ENCODE measurements around the gene ZNF593. TPM values are rescaled to one million over a fixed set of nuclear protein-coding genes. Genes with fewer than 3 reads are reported as not detected.

Gene ZNF593
- total and polyA plus RNA-seq, 3 donors from 2014 or later = 22.8 to 56.7 (median 37.3) TPM

GRCh38 chr1:26154750-26155149 lies 15.0 kb upstream of the ZNF593 start:
- Histone ChIP-seq H3K27ac (no peak overlapping the region), H3K36me3 (ENCODE audit: low read depth, missing control alignments) (no peaks in the 10 kb centered on the region), H3K9me3 (no peaks in the 10 kb centered on the region), H3K4me3 (no peak overlapping the region), H3K4me1 (no peaks in the 10 kb centered on the region), H3K27me3 (no peaks in the 10 kb centered on the region)
- intact Hi-C loops (cut with DNase I; ENCODE audit: low total_unique reads) = no loop called here
- TF ChIP-seq, protein P1, sequence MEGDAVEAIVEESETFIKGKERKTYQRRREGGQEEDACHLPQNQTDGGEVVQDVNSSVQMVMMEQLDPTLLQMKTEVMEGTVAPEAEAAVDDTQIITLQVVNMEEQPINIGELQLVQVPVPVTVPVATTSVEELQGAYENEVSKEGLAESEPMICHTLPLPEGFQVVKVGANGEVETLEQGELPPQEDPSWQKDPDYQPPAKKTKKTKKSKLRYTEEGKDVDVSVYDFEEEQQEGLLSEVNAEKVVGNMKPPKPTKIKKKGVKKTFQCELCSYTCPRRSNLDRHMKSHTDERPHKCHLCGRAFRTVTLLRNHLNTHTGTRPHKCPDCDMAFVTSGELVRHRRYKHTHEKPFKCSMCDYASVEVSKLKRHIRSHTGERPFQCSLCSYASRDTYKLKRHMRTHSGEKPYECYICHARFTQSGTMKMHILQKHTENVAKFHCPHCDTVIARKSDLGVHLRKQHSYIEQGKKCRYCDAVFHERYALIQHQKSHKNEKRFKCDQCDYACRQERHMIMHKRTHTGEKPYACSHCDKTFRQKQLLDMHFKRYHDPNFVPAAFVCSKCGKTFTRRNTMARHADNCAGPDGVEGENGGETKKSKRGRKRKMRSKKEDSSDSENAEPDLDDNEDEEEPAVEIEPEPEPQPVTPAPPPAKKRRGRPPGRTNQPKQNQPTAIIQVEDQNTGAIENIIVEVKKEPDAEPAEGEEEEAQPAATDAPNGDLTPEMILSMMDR (IDR thresholded peaks at IDR 0.05) = no peak
- TF ChIP-seq POLR2A (IDR thresholded peaks at IDR 0.05) = no peak
- WGBS, 2 donors = 61 to 75% methylated on average over 9 of the region's 9 CpGs
- no peak for DNase-seq

DNA sequence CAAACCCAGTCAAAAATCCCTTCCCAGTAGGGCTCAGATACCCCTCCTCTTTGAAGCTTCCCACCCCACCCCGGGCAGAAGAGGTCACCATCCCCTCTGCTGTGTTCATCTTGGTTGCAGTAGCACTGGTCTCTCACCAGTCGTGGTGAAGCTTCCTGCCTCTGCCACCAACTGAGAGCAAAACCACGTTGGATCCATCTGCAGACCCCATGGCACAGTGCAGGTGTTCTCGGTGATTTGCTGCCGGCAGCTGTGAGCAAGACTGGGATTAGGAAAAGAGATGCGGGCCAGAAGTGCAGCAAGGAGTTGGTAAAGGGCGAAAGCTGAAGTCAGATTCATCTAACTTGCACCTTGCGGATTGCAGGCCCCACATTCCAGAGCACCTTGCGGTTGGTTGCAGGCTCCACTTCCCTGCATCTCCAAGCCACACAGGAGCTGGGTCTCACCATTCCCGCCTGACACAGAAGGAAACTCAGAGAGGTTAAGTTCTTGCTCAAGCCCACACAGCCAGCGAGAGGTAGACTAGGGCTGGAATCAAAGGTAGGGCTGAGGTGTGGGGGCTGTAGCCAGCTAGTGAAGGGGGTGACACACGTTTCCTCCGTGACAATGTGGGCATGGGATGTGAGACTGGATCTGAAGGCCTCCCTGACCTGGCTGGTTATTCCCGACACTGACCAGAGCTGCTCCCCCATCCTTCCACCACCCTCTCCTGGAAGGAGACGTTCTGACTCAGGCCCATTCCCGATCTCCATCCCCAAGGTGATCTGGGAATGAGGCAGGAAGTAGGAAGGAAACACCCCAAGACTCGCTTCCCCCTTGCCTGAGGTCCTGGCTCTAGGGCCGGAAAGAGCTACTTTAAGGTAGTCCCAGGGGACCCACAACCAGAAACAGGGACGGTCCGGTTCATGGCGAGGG lies 14.1 kb upstream of the ZNF593 start:
- H3K27ac ChIP-seq = no peak overlapping the region
- H3K4me3 ChIP-seq = no peak overlapping the region
- H3K36me3 ChIP-seq (ENCODE audit: low read depth, missing control alignments) = no peaks in the 10 kb centered on the region
- no peaks in the 10 kb centered on the region for H3K9me3 ChIP-seq
- intact Hi-C loops (cut with DNase I; ENCODE audit: low total_unique reads) = no loop called here
- DNase-seq = no peak
- WGBS, 2 donors = 59 to 68% methylated on average over 18 to 21 of the region's 21 CpGs
- no peaks in the 10 kb centered on the region for H3K27me3 ChIP-seq
- H3K4me1 ChIP-seq = no peaks in the 10 kb centered on the region
- TF ChIP-seq POLR2A (IDR thresholded peaks at IDR 0.05) = no peak
- TF ChIP-seq, protein P1 (IDR thresholded peaks at IDR 0.05) = no peak

DNA sequence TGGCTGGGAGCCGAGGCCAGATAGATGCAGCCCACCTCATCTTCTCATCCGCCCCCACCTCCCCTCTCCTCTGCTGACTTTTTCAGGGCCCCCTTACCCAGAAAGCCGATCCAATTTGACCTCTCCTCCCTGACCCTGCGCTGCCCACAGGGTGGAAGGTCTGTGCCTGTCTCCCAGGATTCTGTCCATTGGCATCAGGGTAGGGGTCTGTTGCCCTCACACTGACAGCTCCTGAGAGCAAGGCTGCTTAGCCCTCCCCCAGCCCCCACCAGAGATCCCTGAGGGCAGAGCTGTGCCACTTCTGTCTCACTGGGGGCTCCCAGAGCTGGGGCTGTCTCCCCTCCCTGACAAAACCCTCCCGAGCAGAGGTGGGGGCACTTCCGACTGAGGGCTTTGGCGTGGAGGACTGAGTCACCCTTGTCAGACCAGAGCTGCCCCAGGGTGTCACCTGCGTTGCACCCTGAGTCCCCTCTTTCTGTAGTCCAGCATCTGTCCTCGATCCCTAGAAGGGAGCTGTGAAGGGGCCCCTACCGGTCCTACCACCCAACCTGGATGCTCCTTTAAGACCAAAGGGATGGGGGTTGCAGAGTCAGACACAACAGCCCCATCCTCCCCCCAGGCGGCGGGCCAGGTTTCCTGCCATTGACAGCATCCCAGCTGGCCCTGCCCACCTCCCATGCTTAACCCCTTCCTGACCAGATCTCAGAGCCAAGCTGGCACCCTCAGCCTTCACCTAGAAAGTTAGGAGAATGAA lies 13.2 kb upstream of the ZNF593 start:
- Histone ChIP-seq H3K4me1 (peaks cover 6% of the 10 kb centered on the region), H3K27me3 (no peaks in the 10 kb centered on the region), H3K27ac (no peak overlapping the region), H3K36me3 (ENCODE audit: low read depth, missing control alignments) (no peaks in the 10 kb centered on the region), H3K9me3 (no peaks in the 10 kb centered on the region), H3K4me3 (no peak overlapping the region)
- TF ChIP-seq, protein P1 (IDR thresholded peaks at IDR 0.05) = no peak
- TF ChIP-seq POLR2A (IDR thresholded peaks at IDR 0.05) = no peak
- no peak for DNase-seq
- intact Hi-C loops (cut with DNase I; ENCODE audit: low total_unique reads) = no loop called here
- WGBS, 2 donors = 35 to 38% methylated on average over 10 to 12 of the region's 12 CpGs

- TF ChIP-seq, protein P1 (IDR thresholded peaks at IDR 0.05) = no peak
- TF ChIP-seq POLR2A (IDR thresholded peaks at IDR 0.05) = no peak
- Histone ChIP-seq H3K9me3 (no peaks in the 10 kb centered on the region), H3K36me3 (ENCODE audit: low read depth, missing control alignments) (no peaks in the 10 kb centered on the region), H3K27ac (no peak overlapping the region), H3K27me3 (no peaks in the 10 kb centered on the region), H3K4me3 (no peak overlapping the region), H3K4me1 (peaks cover 7% of the 10 kb centered on the region)
- intact Hi-C loops (cut with DNase I; ENCODE audit: low total_unique reads) = no loop called here
- no peak for DNase-seq
- WGBS, 2 donors = 92 to 95% methylated on average over 5 of the region's 5 CpGs
These were observed 11.3 kb upstream of the ZNF593 start for GRCh38 chr1:26158271-26158907.

Data from testis (tissue), 3 donors.